ENCODE results near the gene ZNF816. TPM values are rescaled to one million over a fixed set of nuclear protein-coding genes. Genes with fewer than 3 reads are reported as not detected.
A peak's percentile ranks its signal among the peaks of the same experiment; 100 is the strongest.
"Not testable (repeated sequence)": the region's sequence is repeated elsewhere in the genome, so short reads cannot be mapped to it uniquely, and the experiment has no call there.

ZNF816 gene
- total RNA-seq, 4 donors from 2014 or later: 6.0 to 150 (median 13.9) TPM

DNA sequence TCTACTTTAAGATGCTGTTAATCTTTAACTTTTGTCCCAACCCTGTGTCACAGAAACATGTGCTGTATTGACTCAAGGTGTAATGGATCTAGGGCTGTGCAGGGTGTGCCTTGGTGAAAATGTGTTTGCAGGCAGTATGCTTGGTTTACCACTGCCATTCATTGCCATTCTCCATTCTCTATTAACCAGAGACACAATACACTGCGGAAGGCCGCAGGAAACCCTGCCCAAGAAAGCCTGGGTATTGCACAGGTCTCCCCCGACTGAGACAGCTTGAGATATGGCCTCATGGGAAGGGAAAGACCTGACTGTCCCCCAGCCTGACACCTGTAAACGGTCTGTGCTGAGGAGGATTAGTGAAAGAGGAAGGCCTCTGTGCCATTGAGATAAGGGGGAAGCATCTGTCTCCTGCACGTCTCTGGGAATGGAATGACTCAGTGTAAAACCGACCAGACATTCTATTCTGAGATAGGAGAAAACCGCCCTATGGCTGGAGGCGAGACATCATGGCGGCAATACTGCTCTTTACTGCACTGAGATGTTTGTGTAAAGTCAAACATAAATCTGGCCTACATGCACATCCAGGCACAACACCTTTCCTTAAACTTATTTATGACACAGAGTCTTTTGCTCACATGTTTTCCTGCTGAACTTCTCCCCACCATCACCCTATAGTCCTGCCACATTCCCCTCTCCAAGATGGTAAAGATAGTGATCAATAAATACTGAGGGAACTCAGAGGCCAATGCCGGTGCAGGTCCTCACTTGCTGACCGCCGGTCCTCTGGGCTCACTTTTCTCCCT is 26.3 kb downstream of the ZNF816 start:
- DNase-seq: peak; percentile 63
- peak overlapping the region in 1 of 4 donors; percentile 25 for H3K4me3 ChIP-seq
- intact Hi-C loops (cut with DNase I; ENCODE audit: low total_unique reads) (no loop called here), in situ Hi-C loops (cut with MboI; ENCODE audit: low pct_ligation_motif_present in 1 of 4, low pct_unique_long_range_greater_than_20kb in 1 of 4, low sequenced_read_pairs in 3 of 4) (no loop called here)
- WGBS, 2 donors (ENCODE audit: low coverage in 1 of 2): 47 to 58% methylated on average over 5 to 12 of the region's 12 CpGs
- H3K4me1 ChIP-seq: peaks cover 4 to 51% (median 31%) of the 10 kb centered on the region in 4 donors
- peaks cover 0 to 3% (median 0%) of the 10 kb centered on the region in 4 donors for H3K36me3 ChIP-seq
- no peaks in the 10 kb centered on the region for H3K9me3 ChIP-seq
- TF ChIP-seq CTCF (IDR thresholded peaks at IDR 0.05) (no peak), POLR2AphosphoS5 (IDR thresholded peaks at IDR 0.05) (peak in 2 of 3 donors; percentile 60 to 73), EP300 (IDR thresholded peaks at IDR 0.05; ENCODE audit: low read depth) (peak; percentile 8), POLR2A (IDR thresholded peaks at IDR 0.05) (peak; percentile 52)
- peak overlapping the region; percentile 77 to 87 (median 86) for H3K27ac ChIP-seq
- no peaks in the 10 kb centered on the region for H3K27me3 ChIP-seq

- intact Hi-C loops (cut with DNase I; ENCODE audit: low total_unique reads) (no loop called here), in situ Hi-C loops (cut with MboI; ENCODE audit: low pct_ligation_motif_present in 1 of 4, low pct_unique_long_range_greater_than_20kb in 1 of 4, low sequenced_read_pairs in 3 of 4) (no loop called here)
- Histone ChIP-seq H3K36me3 (peaks cover 0 to 3% (median 0%) of the 10 kb centered on the region in 4 donors), H3K4me3 (peak overlapping the region in 1 of 4 donors; percentile 25), H3K9me3 (no peaks in the 10 kb centered on the region), H3K27ac (peak overlapping the region; percentile 77 to 87 (median 86)), H3K4me1 (peaks cover 0 to 44% (median 26%) of the 10 kb centered on the region in 4 donors), H3K27me3 (no peaks in the 10 kb centered on the region)
- TF ChIP-seq CTCF (IDR thresholded peaks at IDR 0.05) (no peak), POLR2AphosphoS5 (IDR thresholded peaks at IDR 0.05) (no peak), POLR2A (IDR thresholded peaks at IDR 0.05) (no peak), EP300 (IDR thresholded peaks at IDR 0.05; ENCODE audit: low read depth) (no peak)
- WGBS, 2 donors (ENCODE audit: low coverage in 1 of 2): 41 to 64% methylated on average over 4 to 8 of the region's 8 CpGs
- DNase-seq: peak; percentile 51
Observed at GRCh38 chr19:52935434-52935833, 27.2 kb downstream of the ZNF816 start.

DNA sequence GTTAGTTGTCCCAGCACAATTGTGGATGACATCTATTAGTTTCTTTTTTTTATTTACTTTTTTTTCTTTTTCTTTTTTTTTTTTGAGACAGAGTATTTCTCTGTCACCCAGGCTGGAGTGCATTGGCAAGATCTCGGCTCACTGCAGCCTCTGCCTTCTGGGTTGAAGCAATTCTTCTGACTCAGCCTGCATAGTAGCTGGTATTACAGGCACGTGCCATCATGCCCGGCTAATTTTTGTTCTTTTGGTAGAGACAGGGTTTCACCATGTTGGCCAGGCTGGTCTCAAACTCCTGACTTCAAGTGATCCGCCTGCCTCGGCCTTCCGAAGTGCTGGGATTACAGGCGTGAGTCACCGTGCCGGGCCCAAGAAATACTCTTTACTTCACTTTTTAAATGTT is 38.0 kb downstream of the ZNF816 start:
- peak overlapping the region; percentile 90 to 97 (median 96) for H3K27ac ChIP-seq
- peaks cover 0 to 19% (median 8%) of the 10 kb centered on the region in 4 donors for H3K36me3 ChIP-seq
- 85 to 95% methylated on average over 9 of the region's 9 CpGs for WGBS, 2 donors (ENCODE audit: low coverage in 1 of 2)
- DNase-seq; H3K27me3 ChIP-seq; in situ Hi-C loops (cut with MboI; ENCODE audit: low pct_ligation_motif_present in 1 of 4, low pct_unique_long_range_greater_than_20kb in 1 of 4, low sequenced_read_pairs in 3 of 4); intact Hi-C loops (cut with DNase I; ENCODE audit: low total_unique reads); H3K9me3 ChIP-seq; H3K4me3 ChIP-seq: not testable (repeated sequence)
- H3K4me1 ChIP-seq: peaks cover 8 to 26% (median 13%) of the 10 kb centered on the region in 4 donors

- H3K36me3 ChIP-seq: peaks cover 0 to 14% (median 6%) of the 10 kb centered on the region in 4 donors
- WGBS, 2 donors (ENCODE audit: low coverage in 1 of 2): 23 to 35% methylated on average over 4 to 18 of the region's 18 CpGs
- TF ChIP-seq POLR2A (IDR thresholded peaks at IDR 0.05) (peak; percentile 18), EP300 (IDR thresholded peaks at IDR 0.05; ENCODE audit: low read depth) (no peak)
- no peaks in the 10 kb centered on the region for H3K9me3 ChIP-seq
- peak overlapping the region; percentile 90 to 97 (median 96) for H3K27ac ChIP-seq
- H3K4me1 ChIP-seq: peaks cover 8 to 26% (median 13%) of the 10 kb centered on the region in 4 donors
- peak overlapping the region; percentile 49 to 88 (median 67) for H3K4me3 ChIP-seq
- DNase-seq: peak; percentile 74
- H3K27me3 ChIP-seq: no peaks in the 10 kb centered on the region
- intact Hi-C loops (cut with DNase I; ENCODE audit: low total_unique reads) (no loop called here), in situ Hi-C loops (cut with MboI; ENCODE audit: low pct_ligation_motif_present in 1 of 4, low pct_unique_long_range_greater_than_20kb in 1 of 4, low sequenced_read_pairs in 3 of 4) (no loop called here)
Observed at GRCh38 chr19:52923778-52924593, 38.7 kb downstream of the ZNF816 start.
